CD4-positive, alpha-beta T cell treated with Interleukin-6 at 100 ng/mL for 8 hours (primary cell): ENCODE results near the gene PDE1A.

Source experiments
- DNase-seq: peaks from one replicate; pipeline ENCODE4 v3.0.0-alpha.2; 2020; ENCODE audit warnings: mixed read lengths, low spot score

Gene PDE1A

GRCh38 chr2:182267971-182268370 is 158.9 kb downstream of the PDE1A start:
- no peak for DNase-seq

- no peak for DNase-seq
Measured at GRCh38 chr2:182266909-182267308, 159.9 kb downstream of the PDE1A start.

- no peak for DNase-seq
Measured at GRCh38 chr2:182265718-182266117, 161.1 kb downstream of the PDE1A start.

DNA sequence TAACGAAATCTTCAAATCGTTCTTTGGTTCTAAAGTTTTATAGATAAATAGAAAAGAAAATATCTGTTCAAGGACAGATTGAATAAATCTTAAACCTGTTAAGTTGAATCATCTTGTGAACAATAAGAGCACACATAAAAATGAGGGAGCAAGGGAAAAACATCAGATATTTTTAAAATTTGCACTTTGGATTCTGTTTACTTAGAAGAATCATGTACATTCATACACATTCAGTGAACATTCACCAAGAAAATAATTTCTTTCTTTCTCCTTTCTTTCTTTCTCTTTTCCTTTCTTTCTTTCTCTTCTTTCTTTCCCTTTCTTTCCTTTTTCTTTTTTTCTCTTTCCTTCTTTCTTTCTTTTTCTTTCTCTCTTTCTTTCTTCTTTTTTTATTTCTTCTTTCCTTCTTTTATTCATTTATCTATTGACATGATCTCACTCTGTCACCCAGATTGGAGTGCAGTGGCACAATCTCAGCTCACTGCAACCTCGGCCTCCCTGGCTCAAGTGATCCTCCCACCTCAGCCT is 164.9 kb downstream of the PDE1A start:
- no peak for DNase-seq

DNA sequence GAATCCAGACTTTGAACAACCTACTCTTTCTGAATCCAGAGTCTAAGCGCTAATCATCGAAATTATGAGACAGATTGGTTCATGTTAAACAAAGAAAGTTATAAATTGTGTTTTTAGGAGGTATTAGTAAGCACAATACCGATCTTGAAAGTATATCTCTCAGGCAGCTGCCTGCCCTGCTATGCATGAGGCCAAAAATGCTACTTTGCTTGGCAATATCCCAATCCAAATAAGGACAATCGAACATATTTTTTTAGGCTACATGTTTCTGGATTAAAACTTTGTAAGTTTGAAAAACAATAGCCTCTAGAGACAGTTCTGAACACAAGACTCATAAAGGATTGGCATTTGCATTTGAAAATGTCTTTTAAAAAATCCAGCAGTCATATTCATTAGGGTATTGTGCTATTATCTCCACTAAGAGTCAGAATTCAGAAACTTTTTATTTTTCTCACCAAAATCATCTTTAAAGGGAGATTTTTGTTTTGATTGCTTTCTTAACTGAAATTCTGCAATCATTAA is 167.1 kb downstream of the PDE1A start:
- no peak for DNase-seq

GRCh38 chr2:182252534-182252933 is 174.3 kb downstream of the PDE1A start:
- DNase-seq: no peak

- no peak for DNase-seq
Measured at GRCh38 chr2:182248898-182249297, 177.9 kb downstream of the PDE1A start.

GRCh38 chr2:182248362-182248761 is 178.5 kb downstream of the PDE1A start:
- no peak for DNase-seq

GRCh38 chr2:182247831-182248230 is 179.0 kb downstream of the PDE1A start:
- DNase-seq: no peak

DNA sequence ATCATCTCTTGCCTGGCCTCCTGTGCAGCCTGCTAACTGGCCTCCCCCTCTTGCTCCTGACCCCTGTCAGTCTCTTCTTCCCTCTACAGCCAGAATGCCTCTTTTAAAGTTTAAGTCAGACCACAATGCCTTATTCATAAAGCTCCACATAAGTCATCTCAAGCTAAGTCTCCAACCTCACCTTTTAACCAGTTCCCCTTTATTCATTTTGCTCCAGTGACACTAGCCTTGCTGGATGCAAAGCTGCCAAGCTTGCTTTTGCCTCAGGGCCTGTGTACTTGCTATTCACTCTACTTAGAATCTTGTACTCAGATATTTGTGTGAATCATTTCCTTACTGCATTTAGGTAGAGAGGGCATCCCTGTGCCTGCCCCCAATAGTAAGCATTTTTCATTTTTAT is 180.9 kb downstream of the PDE1A start:
- DNase-seq: no peak

DNA sequence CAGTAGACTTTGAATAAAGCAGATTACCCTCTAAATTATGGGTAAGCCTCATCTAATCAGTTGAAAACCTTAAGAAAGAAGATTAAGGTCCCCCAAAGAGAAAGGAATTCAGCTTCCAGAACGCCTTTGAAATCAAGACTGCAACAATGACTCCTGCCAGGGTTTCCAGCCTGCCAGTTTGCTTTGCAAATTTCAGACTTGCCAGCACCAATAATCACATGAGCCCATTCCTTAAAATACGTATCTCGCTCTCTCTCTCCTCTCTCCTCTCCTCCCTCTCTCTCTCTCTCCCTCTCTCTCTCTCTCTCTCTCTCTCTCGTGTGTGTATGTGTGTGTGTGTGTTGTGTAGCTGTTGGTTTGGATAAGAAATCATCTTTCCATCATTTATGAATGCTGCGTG is 184.2 kb downstream of the PDE1A start:
- DNase-seq: no peak

- no peak for DNase-seq
Measured at GRCh38 chr2:182241936-182242335, 184.9 kb downstream of the PDE1A start.

- DNase-seq: no peak
Measured at GRCh38 chr2:182240862-182241371, 185.9 kb downstream of the PDE1A start.

- no peak for DNase-seq
Measured at GRCh38 chr2:182230561-182230960, 196.3 kb downstream of the PDE1A start.

DNA sequence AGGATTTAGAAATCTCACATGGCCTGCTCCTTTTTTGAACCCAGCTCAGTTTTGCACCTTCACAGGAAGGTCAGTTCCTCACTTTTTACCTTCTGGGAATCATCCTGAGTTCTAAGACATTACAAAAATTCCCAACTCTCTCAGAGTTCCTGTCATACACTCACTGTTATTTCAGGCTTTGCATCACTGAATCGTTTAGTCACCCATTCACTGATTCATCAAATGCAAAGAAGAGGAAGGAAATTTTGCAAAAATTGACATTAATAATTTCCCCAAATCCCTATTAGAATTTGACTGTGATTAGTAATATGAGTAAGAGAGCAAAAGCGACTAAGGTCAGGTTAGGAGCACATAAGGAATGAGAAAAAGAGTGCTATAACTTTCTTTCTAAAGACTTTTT is 197.5 kb downstream of the PDE1A start:
- no peak for DNase-seq

- DNase-seq: no peak
Measured at GRCh38 chr2:182228741-182229140, 198.1 kb downstream of the PDE1A start.

DNA sequence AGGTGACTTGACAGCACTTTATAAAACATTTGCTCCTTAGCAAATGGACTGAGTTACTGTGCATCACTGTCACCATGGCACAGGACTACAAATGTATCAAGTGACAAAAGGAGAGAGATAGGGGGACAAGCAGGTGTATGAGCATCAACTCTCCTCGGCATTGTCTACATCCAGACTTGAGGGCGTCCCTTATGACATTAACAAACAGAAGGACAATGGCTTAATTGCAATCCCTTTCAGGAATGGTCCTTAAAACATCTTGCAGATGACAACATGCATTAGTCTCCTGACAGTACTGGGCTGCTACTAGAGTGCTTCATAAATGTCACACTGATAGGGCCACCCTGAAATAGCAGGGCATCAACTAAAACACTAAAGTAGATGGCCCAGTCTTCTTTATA is 198.8 kb downstream of the PDE1A start:
- no peak for DNase-seq

DNA sequence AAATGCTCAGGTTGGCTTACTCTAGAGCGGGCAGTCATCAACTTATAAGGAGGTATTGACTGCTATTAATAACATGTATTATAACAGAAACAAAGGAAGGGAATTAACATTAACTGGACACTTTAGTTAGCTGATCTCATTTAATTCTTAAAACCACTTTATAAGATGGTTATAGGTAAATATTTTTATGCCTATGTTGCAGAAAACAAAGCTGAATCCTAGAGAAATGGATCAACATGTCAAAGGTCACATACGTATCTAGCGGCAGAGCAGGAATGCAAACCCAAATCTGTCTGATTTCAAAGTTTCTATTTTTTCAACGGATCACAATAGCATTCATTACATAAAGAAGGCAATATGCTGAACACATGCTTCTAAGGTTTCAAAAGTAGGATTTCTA is 200.0 kb downstream of the PDE1A start:
- no peak for DNase-seq

DNA sequence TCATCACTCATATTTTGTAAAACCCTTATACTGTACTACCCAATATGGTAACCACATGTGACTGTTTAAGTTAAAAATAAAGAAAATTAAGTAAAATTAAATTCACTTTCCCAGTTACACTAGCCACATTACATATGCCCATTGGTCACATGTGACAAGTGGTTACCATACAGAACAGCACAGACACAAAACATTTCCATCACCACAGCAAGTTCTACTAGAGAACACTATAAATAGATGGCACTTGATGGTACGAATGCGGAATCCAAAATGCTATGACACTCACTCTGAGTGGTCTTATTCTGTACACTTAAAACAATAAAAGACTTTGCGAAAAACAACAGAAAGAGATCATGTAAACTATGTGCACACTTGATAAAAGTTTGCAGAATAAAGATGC is 202.2 kb downstream of the PDE1A start:
- no peak for DNase-seq

GRCh38 chr2:182220998-182221397 is 205.8 kb downstream of the PDE1A start:
- DNase-seq: no peak

- no peak for DNase-seq
Measured at GRCh38 chr2:182220335-182220734, 206.5 kb downstream of the PDE1A start.

GRCh38 chr2:182210669-182211068 is 216.2 kb downstream of the PDE1A start:
- no peak for DNase-seq

GRCh38 chr2:182208421-182208820 is 218.4 kb downstream of the PDE1A start:
- no peak for DNase-seq

DNA sequence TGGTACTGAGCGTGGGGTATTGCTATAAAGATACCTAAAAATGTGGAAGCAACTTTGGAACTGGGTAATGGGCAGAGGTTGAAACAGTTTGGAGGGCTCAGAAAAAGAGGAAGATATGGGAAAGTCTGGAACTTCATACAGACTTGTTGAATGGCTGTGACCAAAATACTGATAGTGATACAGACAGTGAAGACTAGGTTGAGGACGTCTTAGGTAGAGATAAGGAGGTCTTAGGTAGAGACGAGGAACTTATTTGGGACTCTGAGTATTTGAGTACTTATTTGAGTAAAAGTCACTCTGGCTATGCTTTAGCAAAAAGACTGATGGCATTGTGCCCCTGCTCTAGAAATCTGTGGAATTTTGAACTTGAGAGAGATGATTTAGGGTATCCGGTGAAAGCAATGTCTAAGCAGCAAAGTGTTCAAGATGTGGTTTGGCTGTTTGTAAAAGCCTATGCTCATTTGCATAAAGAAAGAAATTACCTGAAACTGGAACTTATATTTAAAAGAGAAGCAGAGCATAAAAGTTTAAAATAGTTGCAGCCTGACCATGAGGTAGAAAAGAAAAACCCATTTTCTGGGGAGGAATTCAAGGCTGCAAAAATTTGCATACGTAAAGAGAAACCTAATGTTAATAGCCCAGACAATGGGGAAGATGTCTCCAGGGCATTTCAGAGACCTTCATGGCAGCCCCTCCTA is 219.6 kb downstream of the PDE1A start:
- DNase-seq: no peak
